Endothelial cell (in vitro differentiated cells): ENCODE measurements around the gene GRIP1. TPM values are rescaled to one million over a fixed set of nuclear protein-coding genes. Genes with fewer than 3 reads are reported as not detected.
"Not testable (repeated sequence)": the region's sequence is repeated elsewhere in the genome, so short reads cannot be mapped to it uniquely, and the experiment has no call there.

Experiments used
- DNase-seq: peaks from one replicate; pipeline ENCODE4 v3.0.0; 2021; ENCODE audit warnings: low spot score
- H3K27ac Mint-ChIP-seq: one replicate; pipeline ENCODE4 v1.8.0; 2021; ENCODE audit warnings: mixed read lengths, inconsistent platforms; ENCODE audit not compliant: unreplicated experiment
- H3K27me3 Mint-ChIP-seq: one replicate; pipeline ENCODE4 v1.8.0; 2021; ENCODE audit warnings: mild to moderate bottlenecking, moderate library complexity, mixed read lengths, inconsistent platforms; ENCODE audit not compliant: unreplicated experiment
- H3K36me3 Mint-ChIP-seq: one replicate; pipeline ENCODE4 v1.8.0; 2021; ENCODE audit warnings: mild to moderate bottlenecking, low read depth, mixed read lengths, inconsistent platforms; ENCODE audit not compliant: unreplicated experiment
- H3K4me1 Mint-ChIP-seq: one replicate; pipeline ENCODE4 v1.8.0; 2021; ENCODE audit warnings: mild to moderate bottlenecking, mixed read lengths, inconsistent platforms; ENCODE audit not compliant: unreplicated experiment
- H3K4me3 Mint-ChIP-seq: one replicate; pipeline ENCODE4 v1.8.0; 2021; ENCODE audit warnings: mild to moderate bottlenecking, mixed read lengths, inconsistent platforms; ENCODE audit not compliant: unreplicated experiment
- H3K9me3 Mint-ChIP-seq: one replicate; pipeline ENCODE4 v1.8.0; 2021; ENCODE audit warnings: mixed read lengths, inconsistent platforms; ENCODE audit not compliant: unreplicated experiment
- CTCF ChIP-seq: fragments of 200-600 bp; sonication (generic); IDR thresholded peaks from one replicate; pipeline ENCODE4 v1.5.0; 2021; ENCODE audit warnings: antibody characterized with exemption; ENCODE audit not compliant: unreplicated experiment
- total RNA-seq: library from RNA; stranded (reverse); fragmentation: NEBNext Ultra II Directional; extraction: Animal tissue kit (Norgen Biotek cat#: 25700); gene quantifications from one replicate; pipeline ENCODE4 v1.2.1, GENCODE V29; 2021; ENCODE audit not compliant: unreplicated experiment

GRIP1 gene
- total RNA-seq, 1 donor from 2014 or later: 36.2 TPM

GRCh38 chr12:66502911-66503310 is 176.0 kb downstream of the GRIP1 start:
- Mint-ChIP-seq H3K4me3 (no peak overlapping the region), H3K27ac (no peak overlapping the region), H3K9me3 (no peaks in the 10 kb centered on the region), H3K4me1 (peaks cover 14% of the 10 kb centered on the region), H3K27me3 (no peaks in the 10 kb centered on the region), H3K36me3 (no peaks in the 10 kb centered on the region)
- DNase-seq: no peak
- no peak for TF ChIP-seq CTCF

DNA sequence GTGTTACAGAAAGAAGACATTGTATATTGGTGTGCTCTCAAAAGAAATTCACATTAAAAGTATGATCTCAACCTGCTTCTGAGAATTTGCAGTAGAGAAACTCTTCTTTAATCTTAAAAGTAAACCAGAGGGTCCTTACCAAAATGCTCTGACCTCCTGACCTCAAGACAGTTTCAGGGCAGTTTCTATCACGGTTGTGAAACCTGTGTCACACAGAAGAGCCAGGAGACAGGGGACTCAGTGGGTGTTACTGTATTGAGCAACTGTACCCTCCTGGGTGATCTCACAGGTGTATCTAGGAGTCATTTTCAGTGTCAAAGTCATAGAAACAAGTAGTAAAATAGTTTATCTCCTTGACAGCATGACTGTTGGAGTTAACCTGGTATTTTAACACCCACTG is 178.0 kb downstream of the GRIP1 start:
- H3K27me3 Mint-ChIP-seq: peaks cover 5% of the 10 kb centered on the region
- no peaks in the 10 kb centered on the region for H3K9me3 Mint-ChIP-seq
- TF ChIP-seq CTCF: no peak
- no peaks in the 10 kb centered on the region for H3K36me3 Mint-ChIP-seq
- H3K27ac Mint-ChIP-seq: no peak overlapping the region
- peaks cover 22% of the 10 kb centered on the region for H3K4me1 Mint-ChIP-seq
- no peak for DNase-seq
- H3K4me3 Mint-ChIP-seq: no peak overlapping the region

- Mint-ChIP-seq H3K27ac (peak overlapping the region; percentile 38), H3K4me1 (peaks cover 22% of the 10 kb centered on the region), H3K9me3 (no peaks in the 10 kb centered on the region), H3K4me3 (no peak overlapping the region), H3K27me3 (peaks cover 5% of the 10 kb centered on the region), H3K36me3 (no peaks in the 10 kb centered on the region)
- no peak for TF ChIP-seq CTCF
- DNase-seq: no peak
Observed at GRCh38 chr12:66500091-66500490, 178.8 kb downstream of the GRIP1 start.

DNA sequence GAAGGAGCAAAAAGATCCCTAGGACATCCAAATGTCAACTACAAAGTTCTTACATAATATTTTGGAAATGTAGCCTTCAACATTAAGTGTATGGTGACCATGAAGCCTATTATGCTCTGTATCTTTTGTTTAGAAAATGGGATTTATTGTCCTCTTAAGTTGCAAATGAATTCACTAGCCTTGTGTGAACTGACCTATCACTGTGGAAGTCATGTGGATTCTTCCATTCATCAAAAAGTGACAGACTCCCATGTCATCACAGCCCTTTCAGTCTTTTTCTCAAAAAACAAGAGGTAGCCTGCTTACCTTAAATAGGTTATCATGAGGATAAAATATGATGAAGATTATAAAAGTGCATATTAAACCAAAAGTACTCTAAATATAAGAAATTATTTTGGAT is 179.9 kb downstream of the GRIP1 start:
- Mint-ChIP-seq H3K9me3 (no peaks in the 10 kb centered on the region), H3K27ac (no peak overlapping the region), H3K4me1 (peaks cover 22% of the 10 kb centered on the region), H3K27me3 (peaks cover 5% of the 10 kb centered on the region), H3K4me3 (no peak overlapping the region), H3K36me3 (no peaks in the 10 kb centered on the region)
- no peak for DNase-seq
- TF ChIP-seq CTCF: no peak

GRCh38 chr12:66498059-66498458 is 180.8 kb downstream of the GRIP1 start:
- not testable (repeated sequence) for DNase-seq, H3K27ac Mint-ChIP-seq, H3K4me3 Mint-ChIP-seq, H3K9me3 Mint-ChIP-seq, H3K36me3 Mint-ChIP-seq, H3K27me3 Mint-ChIP-seq
- H3K4me1 Mint-ChIP-seq: peaks cover 22% of the 10 kb centered on the region
